Muscle of back (tissue), 11 donors: ENCODE measurements around the gene SASH3. TPM values are rescaled to one million over a fixed set of nuclear protein-coding genes. Genes with fewer than 3 reads are reported as not detected.

ENCODE experiments used
- DNase-seq, 3 donors: peaks; one replicate each; pipeline versions ENCODE4 v3.0.0 to v3.0.0-alpha.2; 2013
- polyA plus RNA-seq, 10 donors: library from polyadenylated mRNA; unstranded; fragments of 120-200 nt; gene quantifications; one replicate each; pipeline ENCODE4 v1.2.1, GENCODE V29; 2013; ENCODE audit not compliant: insufficient read length in 10 of 10

The SASH3 gene
- polyA plus RNA-seq, 10 donors = 2.1 to 8.2 (median 2.8) TPM

DNA sequence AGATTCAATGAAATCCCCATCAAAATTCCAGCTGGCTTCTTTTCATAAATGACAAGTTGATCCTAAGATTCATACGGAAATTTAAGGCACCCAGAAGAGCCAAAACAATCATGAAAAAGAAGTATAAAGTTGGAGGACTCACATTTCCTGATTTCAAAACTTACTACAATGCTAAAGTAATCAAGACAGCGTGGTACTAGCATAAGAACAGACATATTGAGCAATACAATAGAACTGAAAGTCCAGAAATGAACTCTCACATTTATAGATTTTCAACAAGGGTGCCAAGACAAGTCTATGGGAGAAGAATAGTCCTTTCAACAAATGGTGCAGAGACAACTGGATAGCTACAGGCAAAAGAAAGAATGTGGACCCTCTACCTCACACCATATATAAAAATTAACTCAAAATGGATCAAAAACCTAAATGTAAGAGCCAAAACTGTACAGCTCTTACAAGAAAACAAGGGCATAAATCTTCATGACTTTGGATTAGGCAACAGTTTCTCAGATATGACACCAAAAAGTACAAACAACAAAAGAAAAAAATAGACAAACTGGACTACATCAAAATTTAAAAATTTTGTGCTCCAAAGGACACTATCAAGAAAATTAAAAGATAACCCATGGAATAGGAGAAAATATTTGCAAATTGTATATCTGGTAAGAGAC is 28.5 kb downstream of the SASH3 start:
- DNase-seq = no peak

DNA sequence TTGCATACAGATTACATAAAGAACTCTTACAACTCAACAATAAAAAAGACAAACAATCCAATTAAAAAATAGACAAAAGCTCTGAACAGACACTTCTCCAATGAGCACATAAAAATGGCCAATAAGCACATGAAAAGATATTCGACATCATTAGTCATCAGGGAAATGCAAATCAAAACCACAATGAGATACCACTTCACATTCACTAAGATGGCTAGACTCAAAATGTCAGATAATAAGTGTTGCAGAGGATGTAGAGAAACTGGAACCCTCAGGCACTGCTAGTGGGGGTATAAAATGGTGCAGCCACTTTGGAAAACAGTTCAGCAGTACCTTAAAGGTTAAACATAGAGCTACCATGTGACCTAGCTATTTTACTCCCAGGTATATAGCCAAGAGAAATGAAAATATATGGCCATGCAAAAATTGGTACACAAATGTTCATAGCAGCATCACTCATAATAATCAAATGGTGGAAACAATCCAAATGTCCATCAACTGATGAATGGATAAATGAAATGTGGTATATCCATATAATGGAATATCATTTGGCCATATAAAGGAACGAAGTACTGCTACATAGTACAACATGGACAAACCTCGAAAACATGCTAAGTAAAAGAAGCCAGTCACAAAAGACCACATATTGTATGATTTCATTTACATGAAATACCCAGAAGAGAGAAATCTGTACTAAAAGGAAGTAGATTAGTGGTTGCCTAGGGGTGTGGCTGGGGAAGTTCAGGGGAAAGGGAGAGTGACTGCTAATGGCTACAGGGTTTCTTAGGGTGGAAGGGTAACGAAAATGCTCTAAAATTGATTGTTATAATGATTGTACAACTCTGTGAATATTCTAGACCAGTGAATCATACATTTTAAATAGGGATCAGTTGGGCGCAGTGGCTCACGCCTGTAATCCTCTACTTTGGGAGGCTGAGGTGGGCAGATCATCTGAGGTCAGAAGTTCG is 29.4 kb downstream of the SASH3 start:
- DNase-seq = no peak

DNA sequence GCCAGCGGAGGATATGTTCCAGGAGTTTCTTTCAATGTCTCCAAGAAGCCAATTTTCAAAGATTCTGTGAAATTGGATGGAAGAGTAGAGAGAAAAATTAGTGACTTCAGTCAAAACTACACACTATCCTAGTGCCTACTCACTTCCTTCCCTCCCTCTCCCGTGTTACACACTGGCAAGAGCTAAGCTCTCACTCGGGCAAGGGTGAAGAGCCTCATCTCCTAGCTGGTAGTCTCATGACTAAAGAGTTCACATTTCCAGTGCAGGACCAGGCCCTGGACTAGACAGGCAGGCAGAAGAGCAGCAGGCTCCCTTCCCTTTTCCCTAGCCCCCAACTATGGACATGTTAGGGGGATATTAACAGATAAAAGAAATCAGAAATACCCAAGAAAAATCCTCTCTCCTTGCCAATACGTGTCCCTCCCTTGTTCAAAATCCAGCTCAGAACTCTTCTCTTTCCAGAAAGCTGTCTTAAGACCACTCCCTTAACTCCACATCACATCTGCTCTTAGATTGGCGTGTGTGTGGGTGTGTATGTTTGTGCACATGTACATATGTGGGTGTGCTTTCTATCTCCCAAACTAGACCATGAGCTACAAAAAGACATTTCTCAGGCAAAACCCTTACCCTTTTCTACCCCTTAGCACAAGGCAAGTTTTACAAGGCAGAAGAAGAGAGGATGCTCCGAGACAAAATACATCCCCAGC is 34.1 kb downstream of the SASH3 start:
- DNase-seq = no peak

DNA sequence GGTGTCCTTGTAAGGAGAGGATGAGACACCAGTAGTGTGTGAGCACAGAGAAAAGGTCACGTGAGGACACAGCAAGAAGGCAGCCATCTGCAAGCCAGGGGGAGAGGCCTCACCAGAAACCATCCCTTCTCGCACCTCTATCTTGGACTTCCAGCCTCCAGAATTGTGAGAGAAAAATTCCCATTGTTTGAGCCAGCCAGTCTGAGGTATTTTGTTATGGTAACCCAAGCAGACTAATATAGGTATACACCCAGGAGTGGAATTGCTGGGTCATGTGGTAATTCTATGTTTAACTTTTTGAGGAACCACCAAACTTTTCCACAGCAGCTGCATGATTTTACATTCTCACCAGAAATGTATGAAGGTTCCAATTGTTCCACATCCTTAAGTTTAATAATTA is 38.4 kb downstream of the SASH3 start:
- no peak for DNase-seq

DNA sequence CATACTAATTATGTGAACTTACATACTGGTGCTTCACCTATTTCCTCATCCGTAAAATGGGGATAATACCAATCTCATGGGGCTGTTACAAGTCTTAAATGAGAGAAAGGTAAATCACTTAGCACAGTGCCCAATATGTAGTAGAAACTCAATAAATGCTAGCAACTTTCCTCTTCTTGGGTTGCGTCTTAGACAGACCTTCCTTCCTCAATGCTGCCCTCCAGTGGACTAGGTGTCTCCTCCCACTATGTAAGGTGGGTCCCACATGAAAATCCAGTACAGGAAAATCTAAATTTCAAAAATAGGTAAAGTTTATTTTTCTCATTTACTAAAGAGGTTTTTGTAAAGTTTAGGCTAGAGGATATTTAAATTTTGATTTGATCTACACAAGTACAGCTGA is 43.4 kb downstream of the SASH3 start:
- DNase-seq = peak in 2 of 3 donors; percentile 25 to 46

DNA sequence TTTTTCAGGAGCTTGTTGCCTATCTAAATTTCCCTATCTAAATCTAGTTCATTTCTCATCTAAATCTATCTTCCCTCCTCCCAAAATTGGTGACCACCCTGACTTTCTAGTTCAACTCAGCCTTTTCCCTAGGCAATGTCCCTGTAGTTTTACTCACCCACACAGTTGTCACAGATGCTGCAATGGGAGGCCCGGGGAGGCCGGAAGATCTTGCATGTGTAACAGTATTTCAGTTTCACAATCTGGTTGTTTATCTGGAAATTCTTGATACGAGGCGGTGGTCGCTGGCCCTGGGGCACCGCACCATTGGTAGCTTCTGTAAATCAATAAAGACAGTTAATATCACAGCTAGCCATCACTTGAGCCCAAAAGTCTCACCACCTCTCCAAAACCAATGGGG is 43.8 kb downstream of the SASH3 start:
- no peak for DNase-seq

DNA sequence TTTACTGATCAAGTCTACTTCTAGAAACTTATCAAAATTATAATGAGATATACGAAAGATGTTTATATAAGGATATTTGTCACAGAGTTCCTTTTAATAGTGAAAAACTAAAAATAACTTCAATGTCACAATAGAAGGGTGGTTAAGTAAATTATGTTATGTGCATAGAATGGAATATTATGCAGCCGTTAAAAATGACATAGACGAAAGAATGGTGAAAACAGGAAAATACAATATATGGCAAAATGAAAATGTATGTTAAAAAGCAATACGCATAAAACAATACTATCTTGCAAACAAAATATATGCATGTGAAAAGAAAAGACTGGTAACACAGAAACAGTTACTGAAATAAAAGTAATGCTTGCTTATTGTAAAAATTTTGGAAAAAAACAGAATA is 44.9 kb downstream of the SASH3 start:
- no peak for DNase-seq

DNA sequence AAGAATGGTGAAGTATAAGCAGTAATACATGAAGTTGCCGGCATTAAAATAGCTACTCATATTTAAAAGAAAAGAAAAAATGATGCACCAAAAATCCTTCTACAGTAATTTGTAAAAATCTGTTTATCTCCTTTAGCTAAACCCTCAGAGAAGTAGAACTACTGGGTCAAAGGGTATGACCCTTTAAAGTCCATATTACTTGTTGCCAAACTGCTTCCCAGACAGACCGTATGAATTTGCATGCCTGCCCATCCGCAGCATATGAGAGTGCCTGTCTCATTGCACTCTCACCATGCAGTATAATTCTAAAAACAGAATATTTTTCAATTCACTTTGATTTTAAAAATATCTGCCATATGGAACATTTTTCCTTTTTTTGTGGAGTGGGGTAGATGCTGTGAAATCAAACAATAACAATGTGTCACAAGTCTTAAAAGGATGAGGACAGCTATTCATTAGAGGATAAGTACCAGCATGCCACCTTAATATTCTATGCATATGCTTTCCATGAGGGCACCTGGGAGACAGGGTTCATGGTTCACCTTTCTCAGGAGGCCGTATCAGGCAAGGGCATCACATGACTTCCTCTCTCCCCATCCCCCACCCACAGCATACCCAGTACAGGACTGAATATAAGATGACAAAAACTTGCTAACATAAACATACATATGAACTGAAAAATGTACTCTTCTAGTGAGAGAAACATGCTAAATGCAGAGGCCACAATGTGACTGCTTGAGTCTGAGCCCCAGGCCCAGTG is 46.2 kb downstream of the SASH3 start:
- no peak for DNase-seq

DNA sequence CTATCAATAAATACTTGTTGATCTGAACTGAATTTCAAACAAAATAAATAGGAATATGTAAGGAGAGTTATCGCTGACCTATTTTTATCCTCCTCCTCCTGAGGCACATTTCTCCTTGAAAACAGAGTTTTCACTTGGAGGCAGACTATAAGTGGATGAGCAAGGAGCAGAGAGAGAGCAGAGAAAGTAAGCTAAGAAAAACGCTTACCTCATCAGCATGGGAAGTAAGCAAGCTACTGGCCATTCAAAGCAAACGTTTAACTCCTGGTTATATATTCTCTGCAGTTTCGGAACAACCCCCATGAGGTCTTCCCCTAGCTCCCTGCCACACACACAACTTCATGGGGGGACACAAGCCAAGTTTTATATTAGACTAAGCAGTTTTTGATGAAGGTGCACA is 50.7 kb downstream of the SASH3 start:
- DNase-seq = peak in 2 of 3 donors; percentile 12 to 45

DNA sequence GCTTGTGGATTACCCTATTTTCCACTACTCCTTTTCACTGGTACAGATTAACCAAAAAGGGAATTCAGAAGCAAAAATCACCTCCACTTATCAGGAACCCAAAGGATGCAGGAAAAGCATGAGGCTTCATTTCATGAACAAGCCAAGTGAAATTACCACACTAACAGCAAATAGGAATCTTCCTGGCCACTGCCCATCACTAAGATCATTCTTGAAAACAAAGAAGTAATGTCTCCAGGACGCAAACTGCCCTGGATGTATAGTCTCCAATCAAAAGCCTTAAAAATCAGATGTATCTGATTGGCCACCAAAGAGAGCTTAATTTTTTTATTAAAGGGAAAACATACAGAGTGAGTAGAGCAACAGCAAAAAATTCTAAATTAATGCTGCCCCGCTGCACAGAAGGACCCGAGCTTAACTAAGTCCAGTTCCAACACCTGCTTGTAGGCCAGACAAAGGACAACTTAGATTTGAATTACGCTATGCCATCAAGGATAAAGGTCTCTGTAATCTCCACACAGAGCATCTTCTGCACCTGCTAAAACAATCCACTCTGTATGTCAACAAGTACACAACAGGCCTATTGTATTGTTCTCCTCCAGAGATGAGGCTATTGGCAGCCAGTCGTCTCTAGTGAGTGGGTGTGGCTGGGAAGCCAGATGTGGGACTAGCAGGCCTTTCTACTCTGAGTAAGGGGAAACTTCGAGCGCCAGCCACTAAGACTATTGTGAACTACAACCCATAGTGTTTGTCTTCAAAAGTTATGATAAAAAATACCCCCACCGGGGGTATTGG is 51.5 kb downstream of the SASH3 start:
- DNase-seq = peak in 2 of 3 donors; percentile 52 to 84

DNA sequence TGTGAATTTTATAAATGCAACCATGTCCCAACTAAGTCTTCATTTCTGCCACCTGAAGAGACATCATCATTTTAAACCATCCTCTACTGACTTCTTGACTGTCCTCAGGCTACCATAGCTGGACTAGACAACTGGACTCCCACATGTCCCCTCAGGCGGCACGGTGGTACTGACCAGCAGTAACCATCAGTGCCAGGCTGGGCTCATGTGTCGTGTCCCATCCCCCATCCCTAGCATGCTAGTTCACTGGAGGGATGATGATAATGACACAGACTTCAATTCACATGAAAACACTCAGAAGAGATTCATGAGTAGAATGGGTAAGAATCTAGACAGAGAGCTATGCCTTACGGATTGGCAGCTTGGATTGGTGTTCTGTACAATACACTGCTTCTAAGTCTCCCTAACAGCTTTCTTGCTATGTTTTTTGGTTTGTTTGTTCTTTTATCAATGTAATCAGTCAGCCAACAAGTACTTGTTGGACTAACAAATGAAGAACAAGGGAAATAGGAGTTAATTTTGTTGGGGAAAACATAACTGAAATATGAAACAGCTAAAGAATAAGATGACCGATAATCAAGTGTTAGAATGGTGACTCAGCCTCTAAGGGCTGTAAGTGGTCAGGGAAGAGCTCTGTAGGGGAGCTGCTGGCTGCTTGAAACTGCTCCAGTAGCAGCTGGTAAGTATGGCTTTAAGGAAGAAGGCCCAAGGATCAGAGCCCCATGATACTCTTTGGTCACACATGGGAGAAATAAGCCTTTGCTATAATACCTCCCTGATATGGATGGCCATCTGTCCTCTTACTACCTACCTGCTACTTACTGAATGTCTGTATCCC is 53.6 kb downstream of the SASH3 start:
- no peak for DNase-seq

DNA sequence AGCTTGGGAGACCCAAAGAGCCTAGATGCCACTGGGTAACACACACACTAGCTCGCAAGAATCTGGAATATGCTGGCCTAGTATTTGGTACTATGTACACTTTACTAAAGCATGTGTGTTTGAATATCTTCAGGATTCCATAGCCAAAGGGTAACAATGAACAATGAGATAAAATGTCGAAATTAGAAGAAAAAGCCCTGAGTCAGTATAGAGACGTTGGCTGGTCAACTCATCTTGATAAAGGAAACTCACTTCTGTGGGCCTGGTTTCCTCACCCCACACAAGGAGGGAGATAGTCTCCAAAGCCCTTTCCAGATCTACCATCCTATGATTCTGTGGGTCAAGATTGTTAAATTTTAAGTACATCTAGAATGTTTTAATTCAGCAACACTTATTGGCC is 57.1 kb downstream of the SASH3 start:
- DNase-seq = no peak

DNA sequence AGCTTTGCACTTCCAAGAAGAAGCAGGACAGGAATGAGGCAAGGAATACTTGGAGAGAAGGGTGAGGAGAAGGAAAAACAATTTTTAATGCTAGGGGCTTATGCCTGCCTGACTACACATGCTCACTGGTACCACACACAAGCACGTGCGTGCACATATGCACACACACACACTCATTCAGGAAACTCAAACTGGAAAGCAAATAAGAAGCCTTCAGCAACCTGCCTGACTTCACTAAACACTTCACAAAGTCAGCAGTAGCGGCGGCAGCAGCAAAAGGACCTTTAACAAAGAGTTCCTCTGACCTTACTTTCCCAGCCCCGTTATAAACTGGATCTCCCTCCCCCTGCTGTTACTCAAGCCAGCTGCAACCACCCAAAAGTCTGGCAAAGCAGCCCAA is 60.6 kb downstream of the SASH3 start:
- DNase-seq = peak in 1 of 3 donors; percentile 12

DNA sequence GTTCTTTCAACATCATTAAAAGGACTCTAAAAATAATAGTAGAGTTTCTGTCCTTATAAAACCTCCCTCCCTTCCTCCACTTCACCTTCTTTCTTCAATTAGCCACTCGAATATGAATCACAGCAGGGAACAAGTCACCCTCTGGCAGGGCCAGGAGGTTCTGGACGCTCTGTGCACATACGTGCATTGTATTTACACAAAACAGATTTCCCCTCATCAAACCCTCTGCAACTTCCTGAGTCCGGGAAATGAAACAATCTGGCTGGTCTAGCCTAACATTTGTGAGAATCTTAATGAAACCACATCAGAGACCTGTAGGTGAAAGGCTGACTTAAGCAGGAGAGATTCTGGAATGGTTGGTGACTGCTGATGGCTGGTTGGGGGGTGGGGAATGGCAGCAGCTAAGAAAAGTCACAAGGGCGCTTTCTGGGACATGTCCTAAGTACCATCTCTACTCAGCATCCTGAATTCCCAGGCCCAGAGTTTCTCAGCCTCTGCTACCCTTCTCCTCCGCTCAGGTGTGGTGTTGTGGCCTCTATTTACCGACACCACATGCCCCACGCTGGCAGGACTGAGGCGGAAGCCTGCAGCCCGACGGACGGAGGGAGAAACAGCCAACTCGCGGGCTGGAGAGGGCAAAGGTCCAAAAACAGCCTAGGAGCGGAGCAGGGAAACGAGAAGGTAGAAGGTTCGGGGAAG is 62.9 kb downstream of the SASH3 start:
- DNase-seq = peak in 2 of 3 donors; percentile 16 to 52

DNA sequence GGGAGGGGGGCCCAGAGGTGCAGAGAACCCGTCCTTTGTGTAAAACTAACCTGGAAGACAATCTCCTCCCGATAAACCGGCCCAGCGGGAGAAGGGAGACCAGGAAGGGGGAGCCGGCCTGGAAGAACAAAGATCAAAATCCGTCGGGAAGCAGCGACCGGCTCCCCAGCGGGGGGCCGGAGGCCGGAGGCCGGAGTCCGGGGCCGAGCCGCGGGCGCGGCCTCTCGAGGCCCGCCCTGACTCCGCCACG is 63.4 kb downstream of the SASH3 start:
- no peak for DNase-seq

DNA sequence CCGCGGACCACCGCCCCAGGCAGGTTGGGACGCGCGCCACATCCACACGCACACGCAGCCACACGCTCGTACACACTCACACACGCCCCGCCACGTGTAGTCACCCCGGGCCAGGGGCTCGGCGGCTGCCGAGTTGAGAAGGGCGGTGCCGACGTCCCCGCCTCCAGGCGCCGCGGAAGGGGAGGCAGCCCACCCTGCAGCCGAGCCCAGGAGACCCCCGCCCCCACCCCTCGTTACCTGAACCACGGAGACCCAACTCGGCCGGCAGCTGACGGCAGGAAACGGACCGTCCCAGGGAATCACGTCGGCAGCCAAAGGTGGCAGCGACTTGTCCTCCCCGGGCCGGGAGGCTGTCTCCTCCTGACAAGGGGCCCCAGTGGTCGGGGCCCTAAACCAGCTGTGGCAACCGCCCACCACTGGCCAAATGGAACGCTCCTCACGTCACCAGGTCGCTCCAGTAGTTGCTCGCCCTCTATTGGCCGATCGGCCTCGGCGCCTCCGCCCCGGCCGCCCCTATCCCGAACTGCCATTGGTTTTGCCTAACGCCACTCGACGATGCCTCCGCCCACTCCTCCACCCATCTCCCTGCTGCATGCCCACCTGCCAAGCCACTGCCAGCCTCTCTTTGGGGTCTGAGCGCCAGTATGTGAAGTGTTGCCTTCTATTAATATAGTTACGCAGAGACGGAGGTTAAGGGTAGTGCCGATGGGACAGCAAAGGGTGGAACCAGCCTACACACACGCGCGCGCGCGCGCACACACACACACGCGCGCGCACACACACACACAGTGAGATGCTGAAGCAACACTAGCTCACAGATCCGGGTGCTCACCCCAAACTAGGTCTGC is 63.9 kb downstream of the SASH3 start, which contains the start of gene ZDHHC9:
TSS of gene ZDHHC9 (minus strand) at position 428 of the 848 bp plus-strand sequence. CDS start 1,941 bp downstream, outside the sequence.
- peak; percentile 85 to 95 (median 90) for DNase-seq
